ENCODE results near the gene OR10A4.

DNA sequence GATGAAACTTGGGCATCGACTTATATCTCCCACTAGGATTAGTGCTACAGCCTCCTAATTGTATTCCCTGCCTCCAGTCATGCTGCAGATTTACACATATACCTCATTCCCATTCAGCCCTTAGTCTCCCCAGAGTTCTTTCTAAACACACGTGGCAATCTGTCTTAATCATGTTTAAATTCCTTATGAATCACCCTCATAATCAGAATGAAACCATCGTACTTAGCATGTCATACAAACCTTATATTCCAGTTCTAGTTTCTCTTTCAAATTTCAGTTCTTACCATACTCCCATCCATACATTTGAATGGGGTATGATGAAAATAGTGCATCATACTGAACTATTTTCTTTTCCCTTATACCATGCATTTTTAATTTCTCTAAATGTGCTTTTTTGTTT, 19.6 kb upstream of the OR10A4 start:
- TF ChIP-seq EZH2 (IDR thresholded peaks at IDR 0.05) (no peak), POLR2AphosphoS5 (IDR thresholded peaks at IDR 0.05; ENCODE audit: borderline replicate concordance, low read depth, low read length) (no peak)
